Fibroblast of upper back skin (primary cell): ENCODE data around the gene SMO.

Source experiments
- DNase-seq: peaks from one replicate; pipeline ENCODE4 v3.0.0-alpha.2; 2013

Gene SMO

DNA sequence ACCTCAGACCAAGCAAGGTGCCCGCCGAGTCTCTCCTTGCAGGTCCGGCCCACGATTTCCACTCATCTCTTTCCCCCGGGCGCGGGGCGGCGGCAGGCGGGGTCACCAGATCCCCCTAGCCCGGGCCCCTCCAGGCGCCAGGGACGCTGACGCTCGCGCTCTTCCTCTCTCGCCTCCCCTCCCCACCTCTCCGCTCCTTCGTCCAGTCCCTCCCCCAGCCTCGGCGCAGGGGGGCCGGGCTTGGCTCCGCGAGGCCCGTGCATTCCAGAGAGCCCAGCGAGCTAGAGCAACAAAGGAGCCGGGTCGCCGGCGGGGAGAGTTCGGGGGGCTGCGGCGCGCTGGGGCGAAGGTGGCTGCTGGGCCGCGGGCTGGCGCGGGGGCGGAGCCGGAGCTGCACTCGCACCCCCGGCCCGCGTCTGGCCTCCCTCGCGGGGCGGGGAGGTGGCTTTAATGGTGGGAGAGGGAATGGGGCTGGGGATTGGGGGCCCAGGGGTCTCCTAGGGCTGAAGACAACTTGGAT, at the start of gene SMO:
Gene SMO (plus strand): TSS at position 262 of the 520 bp plus-strand sequence. CDS start 519 bp downstream, outside the sequence.
- DNase-seq: peak; percentile 68

DNA sequence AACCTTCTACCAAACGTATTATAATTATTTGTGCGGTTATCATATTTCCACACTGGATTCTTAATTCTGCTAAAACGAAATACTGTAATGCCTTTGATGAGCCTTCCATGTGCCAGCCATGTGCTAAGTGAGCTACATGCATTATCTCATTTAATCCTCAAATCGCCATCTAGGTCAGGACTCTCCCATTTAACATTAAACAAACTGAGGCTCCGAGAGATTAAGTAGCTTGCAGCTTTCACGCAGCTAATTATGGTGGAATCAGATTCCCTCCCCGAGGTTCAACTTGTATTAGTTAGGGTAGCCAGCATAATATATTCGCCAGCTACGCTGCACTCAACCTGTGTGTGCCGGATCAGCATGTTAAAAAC, 44.7 kb upstream of the SMO start:
- DNase-seq: no peak

DNA sequence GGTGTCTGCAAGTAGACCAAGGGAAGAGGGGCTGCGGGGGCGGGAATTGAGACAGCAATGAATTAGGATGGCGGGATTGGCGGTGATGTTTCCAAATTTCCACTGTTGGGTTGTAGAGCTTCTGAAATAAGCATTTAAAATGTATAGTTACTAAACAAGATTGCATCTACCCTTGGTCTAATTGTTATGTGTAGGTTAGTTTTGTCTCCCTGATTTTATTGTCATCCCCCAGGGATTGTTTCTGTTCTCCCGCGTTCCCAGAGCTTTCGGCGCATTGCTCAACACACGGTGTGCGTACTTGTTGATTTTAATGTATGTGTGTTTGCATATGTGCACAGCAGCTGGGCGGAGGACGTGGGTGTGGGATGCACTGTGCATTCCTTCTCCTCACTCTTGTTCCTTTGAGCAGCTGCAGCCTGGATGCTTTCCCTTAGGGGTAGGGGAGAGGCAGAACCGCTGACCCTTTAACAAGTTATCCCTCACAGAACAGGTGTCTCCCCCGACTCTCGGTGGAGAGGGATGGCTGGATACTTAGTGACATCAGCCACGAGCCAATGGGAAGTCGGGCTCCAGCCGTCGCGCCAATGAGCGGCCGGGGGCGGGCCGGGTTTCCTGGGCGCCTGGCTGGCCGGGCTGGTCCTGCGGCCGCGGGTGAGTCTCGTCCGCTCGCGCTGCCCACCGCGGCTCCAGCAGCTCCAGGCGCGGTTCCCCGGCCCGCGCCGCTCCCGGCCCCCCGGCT, 44.2 kb upstream of the SMO start, which contains the start of gene TSPAN33:
Gene TSPAN33 (plus strand): TSS at position 613 of the 739 bp plus-strand sequence. CDS start 274 bp downstream, outside the sequence.
- peak; percentile 57 for DNase-seq

DNA sequence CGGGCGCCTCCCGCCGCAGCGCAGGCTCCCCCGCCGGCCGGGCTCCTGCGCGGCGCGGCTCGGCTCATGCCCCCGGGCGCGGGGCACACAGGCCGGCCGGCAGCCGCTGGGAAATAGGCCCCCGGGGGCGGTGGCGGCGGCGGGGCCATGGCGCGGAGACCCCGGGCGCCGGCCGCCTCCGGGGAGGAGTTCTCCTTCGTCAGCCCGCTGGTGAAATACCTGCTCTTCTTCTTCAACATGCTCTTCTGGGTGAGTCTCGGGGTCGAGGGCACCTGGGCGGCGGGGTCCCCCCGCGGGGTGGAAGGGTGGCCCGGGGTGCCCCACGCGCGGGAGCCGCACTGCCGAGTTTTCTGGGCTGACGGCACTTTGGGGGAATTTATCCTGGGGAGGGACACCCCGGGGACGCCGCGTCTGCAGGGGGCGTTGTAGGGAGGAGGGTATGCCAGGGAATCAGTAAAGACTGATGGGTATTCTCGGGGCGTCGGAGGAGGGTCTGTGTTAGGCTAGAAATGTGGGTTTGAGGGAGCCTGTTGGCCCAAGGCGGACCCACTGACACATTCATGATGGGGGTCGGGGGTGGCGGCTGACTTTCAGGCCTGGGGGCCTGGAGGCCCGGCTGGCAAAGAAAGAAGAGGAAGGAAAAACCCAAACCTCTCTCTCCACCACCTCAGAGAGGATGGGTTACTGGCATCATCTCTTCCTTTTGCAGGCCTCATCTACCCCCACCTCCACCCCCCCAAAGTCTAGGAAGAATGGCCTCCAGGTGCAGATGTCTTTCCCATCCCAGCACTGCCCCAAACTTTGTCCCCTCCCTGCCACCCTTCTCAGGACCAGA, 43.4 kb upstream of the SMO start:
- no peak for DNase-seq

DNA sequence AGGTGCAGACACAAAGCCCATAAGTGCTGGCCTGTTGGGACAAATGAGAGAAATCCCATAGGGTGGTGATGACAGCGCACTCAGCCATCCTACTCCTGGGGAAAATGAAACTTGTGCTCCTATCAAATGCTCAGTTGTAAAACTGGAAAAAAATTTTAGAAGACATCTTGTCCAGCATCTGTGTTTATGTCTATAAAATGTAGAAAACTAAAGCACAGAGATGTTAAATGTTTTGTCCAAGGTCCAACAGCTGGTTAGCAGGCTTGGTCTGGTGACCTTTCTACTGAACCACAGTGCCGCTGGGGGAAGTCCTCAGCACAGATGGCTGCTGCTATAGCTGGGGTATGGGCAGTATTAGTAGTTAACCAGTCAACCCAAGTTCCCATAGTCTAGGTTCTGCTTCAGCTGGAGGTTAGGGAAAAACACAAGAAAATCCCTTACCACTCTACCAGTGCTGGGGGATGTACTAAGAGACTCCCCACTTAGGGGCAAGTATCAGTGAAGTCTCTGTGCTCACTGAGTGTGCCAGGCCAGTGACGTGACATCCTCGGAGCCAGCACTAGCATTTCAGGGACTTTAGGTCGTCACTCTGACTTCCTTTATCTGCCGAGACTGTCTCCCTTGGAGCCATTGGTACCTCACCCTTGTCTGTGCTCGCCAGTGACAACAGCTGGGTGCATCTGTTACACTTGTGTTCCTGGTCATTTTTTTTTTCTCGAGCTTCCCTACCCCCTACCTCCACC, 42.0 kb upstream of the SMO start:
- no peak for DNase-seq

DNA sequence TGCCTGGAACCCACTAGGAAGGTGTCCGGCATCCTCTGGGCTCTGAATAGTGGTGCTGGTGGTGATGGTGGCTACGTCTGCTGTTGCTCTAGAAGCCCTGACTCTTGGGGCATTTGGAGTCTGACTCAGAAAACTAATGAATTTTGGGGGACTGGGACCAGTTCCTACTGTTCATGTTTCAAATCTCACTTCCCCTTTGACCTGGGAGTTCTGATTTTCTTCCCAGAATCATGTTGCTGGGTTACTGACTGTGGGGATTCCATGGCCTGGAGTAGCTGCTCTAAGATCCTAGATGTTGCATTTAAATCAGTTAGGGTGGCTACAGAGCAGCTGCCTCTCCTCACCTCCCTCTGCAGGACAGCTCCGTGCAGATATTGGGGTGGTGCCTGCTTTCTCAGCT, 40.7 kb upstream of the SMO start:
- no peak for DNase-seq

DNA sequence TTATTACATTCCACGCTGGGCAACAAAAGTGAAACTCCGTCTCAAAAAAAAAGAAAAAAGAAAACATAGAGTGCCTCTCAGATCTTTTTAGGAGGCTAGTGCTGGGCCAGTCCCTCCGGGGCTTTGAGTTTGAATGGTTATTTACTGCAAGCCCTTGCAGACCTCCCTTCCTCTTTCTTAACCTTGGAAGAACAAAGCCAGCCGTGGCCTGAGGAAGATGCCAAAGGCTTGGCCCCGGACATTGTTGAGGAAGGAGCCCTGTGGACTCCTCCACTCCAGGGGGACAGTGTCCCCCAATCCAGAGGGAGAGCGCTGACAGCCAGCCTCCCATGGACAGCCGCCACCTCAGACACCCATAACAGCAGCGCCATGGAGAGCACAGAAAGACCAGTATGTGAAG, 38.9 kb upstream of the SMO start:
- no peak for DNase-seq

DNA sequence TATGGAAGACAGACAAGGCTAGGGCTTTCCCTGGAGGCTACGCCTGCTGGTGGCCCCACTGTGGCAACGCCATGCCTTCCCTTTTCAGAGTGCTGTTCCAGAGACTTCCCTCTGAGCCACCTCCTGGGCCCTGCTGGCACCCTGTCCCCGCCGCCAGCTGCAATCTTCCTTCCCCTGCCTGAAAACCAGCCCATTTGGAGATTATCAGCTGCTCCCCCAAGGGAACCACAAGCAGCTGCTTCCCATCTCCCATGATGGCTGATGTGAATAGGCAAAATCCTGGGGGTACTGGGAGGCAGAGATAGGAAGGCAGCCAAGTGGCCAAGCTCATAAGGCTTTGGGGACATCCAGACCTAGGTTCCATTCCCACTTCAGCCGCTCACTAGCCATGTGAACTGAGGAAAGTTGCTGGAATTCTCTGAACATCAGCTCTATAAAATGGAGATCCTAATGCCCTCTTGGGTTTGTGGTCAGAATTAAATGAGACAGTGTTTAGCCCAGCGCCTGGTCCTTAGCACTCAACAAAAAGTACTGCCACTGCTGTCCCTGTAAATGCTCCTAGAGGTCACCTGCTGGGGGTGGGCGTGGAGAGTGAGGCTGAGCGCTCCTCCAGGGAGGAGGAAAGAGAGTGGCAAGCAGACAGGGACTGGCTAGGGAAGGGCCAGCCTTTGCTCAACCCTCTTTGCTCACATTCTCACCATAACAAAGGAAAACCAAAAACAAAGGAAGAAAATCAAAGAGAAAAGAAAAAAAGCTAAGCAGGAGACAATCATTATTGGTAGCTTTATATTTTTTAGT, 38.0 kb upstream of the SMO start:
- no peak for DNase-seq

DNA sequence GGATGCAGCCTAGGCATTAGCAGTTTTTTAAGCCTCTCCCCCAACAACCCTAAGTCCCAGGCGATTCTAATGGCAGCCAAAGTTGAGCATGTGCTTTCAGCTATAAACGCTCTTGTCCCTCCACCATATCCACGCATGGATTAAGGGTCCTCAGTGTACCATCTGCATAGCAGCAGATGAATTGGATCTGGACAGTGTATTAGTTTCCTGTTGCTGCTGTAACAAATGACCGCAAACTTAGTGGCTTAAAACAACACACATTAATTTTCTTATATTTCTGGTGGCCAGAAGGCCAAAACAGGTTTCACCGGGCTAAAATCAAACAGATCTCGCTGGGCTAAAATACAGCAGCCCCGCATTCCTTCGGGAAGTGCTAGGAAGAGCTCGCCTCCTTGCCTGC, 30.8 kb upstream of the SMO start:
- no peak for DNase-seq

DNA sequence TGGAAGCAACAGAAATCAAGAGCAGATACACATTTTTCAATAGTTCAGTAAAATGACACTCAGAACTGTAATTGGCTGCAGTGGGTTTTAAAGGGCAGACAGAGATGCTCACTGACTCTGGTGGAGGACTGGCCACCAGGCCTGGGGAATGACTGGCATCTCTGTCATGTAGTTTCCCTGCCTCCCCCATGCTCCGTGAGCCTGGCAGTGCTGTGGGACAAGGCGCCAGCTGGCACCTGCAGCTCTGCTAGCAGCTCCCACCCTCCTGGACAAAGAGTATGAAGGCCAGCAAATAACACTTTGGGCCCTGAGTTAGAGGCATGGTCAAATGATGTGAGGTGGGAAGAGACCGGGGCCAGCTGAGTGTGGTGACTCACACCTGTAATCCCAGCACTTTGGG, 28.9 kb upstream of the SMO start:
- no peak for DNase-seq

DNA sequence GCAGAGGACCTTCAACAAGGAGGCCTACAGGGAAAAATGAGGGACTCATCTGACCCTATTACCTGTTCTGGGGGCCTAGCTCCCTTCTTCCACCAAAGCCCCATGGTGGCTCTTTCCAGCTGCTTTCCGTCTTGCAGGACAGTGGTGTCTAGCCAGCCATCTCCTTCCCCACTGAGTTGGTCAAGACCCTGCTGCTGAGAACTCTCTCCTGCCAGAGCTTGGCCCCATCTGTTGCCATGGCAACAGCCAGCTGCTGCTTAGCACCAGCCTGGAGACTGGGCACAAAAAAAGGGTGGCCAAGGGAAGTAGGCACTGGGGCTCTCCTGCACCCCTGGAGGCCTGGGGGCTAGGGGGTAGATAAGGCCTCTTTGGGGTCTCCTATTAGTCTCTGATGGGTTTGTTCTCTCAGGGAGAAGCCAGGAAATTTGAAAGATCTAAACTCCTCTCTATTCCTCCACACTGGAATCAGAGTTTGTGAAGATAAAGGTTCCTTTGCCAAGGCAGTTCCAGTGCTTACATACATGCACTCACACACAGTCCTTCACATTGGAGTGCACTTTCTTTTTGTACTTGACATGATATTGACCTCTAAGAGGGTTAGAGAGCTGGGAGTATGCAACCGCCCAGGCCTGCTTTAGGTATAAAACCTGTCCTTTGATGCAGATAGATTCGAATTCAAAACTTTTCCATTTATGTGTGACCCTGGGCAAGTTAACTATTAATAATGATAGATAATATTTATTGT, 28.1 kb upstream of the SMO start:
- no peak for DNase-seq

DNA sequence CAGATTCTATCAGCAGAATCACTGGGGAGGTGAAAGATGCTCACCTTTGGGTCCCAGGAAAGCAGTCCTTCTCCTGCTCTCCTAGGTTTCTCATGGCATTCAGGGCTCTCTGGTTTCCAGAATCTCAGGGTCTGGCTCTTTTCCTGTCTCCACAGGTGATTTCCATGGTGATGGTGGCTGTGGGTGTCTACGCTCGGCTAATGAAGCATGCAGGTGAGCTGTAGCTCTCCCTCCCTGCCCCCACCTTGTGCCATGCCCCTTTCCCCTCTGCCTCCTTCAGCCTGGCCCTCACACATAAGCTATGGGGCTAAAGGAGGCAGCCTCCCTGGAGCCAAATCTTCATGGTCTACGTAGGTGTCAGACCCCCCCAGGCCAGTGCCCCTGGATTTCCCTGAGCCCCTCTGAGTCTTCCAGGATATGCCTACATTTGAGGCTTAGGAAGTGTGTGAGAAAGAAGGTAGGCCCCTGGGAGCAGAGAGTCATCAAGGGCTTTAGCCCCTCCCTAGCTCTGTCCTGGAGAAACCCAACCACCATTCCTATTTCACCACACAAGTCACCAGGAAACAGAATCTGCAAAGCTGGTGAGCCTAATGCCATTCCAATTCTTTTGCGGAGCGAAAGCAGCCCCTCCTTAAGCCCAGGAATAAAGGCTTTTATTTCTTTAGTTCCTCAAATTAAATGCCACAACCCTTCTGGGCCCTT, 26.8 kb upstream of the SMO start:
- no peak for DNase-seq

DNA sequence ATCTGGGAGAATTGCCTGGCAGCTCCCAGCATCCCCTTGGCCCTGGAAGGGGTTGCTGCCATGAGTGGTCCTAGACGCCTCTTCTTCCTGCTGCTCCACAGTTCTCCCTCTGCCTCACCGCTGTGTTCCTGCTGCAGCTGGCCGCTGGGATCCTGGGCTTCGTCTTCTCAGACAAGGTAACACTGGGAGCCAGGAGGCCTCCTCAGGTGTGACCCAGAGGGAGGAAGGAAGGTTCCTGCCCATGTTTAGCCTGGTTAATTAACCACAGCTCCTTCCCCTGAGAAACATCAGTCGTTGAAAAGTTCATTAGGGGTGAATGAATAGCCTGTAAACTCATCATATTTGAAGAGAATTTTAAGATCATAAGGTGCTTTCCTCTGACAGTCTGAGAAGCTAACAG, 25.7 kb upstream of the SMO start:
- no peak for DNase-seq

DNA sequence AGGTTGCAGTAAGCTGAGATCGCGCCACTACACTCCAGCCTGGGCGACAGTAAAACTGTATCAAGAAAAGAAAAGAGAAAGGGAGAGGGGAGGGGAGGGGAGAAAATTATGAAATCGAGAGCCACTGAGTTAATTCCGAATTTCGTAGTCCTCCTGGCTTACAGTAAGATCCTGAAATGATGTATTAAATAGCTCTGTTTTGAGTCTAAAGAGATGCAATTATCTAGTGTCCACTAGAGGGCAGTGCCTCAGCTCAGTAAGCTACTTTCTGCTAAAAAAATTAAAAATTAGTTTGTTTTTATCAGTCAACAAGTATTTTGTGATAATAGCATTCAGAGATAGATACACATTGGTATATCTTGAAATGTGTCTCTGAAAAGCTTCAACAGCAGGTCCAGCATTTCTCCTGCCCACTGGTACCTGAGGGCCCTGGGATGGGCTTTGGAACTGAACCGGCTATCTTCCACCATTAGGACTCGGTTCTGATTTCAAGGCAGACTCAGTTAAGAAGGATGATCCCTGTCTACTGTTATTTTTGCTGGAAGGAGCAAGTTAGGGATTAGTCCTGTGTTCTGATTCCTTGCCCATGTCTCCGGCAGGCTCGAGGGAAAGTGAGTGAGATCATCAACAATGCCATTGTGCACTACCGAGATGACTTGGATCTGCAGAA, 24.4 kb upstream of the SMO start:
- DNase-seq: peak; percentile 53

DNA sequence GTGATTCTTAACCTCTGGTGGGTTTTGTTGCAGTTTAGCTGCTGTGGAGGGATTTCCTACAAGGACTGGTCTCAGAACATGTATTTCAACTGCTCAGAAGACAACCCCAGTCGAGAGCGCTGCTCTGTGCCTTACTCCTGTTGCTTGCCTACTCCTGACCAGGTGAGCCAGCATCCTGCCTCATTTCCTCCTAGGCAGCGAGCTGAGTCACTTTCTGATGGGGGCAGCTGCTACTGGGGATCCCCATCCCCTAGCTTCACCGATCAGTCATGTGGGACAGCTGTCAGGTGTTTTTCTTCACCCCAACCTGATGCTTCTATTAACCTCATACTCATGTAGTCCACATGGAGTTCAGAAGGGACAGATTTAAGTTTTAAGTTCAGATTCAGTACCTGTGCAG, 21.7 kb upstream of the SMO start:
- DNase-seq: no peak

DNA sequence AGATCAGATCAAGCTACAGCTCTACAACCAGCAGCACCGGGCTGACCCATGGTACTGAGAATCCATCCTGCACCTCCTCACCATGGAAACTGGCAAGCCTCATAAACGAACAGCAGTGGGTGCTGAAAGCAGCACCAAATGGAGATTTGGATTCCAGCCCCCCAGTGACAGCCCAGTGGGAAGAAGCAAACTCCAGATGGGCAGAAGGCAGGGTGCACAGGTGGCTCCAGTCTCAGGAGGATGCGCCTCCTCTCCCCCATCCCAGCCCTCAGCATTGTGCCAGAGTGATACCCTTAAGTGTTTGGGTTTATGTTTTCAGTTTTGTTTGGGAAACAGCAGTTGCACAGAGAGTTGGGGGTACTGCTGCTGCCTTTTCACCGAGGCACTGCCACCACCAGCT, 20.6 kb upstream of the SMO start:
- DNase-seq: no peak

DNA sequence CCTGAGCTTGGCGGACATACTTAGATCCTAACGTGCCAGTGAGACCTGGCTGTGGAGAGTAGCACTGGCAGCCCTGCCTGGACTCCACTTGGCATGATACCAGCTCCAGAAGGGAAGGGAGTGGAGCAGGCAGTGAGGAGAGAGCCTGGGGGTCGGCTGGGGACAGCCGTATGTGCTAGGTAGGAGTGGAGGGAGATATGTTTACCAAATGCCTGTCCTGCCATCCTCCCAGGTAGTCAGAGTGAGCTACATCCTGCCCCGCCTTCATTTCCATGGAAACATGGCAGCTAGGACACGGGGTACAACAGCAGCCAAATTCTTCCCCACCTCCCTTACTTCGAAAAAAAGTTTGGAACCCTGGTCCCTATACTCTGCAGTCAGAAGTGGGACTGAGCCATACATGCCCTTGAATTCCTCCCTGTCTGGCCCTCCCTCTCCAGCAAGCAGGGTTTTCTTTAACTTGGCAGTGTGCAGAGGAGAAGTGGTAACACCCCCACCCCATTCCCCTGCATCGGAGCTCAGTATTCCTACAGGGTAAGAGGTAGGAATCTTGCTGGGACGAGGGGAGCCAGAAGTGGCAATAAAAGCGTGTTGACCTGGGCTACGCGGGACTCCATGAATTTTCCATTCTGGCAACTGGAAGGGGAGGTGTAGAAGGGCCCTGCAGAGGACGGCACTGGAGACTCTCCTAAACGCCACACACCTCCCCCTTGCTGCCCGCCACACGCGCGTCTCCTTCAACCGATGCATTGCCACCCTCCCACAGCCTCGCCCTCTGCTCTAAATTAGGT, 20.0 kb upstream of the SMO start:
- no peak for DNase-seq

DNA sequence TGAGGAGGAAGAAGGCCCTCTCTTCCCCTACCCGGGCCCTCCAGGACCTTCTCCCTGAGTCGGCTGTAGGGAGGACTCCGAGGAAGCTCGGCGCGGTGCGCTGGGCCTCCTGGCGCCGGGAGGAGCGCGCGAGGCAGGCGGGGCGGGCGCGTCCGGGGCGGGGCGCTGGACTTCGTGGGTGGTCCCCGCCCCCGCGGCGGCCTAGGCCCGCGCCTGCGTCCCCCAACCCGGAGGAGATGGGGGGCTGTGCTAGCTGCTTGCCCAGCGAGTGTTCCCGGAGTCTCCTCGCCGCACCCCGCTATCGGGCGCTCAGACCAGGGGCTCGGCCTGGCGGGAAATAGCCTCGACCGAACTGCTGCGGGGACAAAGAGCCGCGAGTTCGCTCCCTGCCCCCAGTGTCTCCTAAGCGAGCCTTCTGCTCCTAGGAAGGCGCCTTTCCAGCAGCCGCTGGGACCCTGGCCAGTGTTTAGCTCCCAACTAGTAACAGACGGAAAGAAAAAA, 19.2 kb upstream of the SMO start:
- peak; percentile 45 for DNase-seq

DNA sequence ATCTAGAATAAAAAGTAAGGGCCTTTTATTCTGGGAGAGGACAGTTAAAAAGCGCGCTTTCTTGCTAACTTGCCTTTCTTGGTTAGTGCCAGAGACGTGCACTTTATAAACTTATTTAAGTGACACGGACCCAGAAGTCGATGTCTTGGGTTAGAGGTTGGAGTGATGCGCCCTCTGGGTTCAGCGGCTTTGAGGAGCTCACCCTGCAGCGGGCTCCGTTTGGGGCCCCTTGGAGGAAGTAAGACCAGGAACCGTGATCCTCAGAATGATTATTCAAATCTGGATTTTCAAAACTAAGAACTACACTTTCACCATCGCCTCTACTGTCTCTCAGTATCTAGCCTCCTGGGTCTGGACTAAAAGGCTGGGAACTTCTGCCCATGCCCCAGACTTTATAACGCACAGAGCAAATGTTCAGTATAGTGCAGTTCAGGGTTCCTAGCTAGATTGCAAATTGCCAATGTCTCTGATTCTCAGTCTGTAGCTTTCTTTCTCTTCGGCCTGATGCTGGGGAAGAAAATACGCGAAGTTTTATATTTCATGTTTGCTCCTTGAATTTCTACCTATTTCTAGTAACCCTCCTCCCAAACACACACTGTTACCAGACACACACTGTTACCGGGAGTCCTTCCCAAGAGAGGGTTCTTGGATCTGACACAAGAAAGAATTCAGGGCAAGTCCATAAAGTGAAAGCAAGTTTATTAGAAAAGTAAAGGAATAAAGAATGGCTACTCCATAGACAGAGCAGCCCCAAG, 18.6 kb upstream of the SMO start:
- DNase-seq: no peak
